GM11168 (cell line): ENCODE data around the gene SRD5A3.

ENCODE experiments used
- in situ Hi-C: fragments of 300-500 bp; cut with MboI; formaldehyde crosslinking; loops from one replicate; pipeline ENCODE4 v1.12.0; 2022; ENCODE audit warnings: low sequenced_read_pairs; ENCODE audit not compliant: unreplicated experiment

The SRD5A3 gene

DNA sequence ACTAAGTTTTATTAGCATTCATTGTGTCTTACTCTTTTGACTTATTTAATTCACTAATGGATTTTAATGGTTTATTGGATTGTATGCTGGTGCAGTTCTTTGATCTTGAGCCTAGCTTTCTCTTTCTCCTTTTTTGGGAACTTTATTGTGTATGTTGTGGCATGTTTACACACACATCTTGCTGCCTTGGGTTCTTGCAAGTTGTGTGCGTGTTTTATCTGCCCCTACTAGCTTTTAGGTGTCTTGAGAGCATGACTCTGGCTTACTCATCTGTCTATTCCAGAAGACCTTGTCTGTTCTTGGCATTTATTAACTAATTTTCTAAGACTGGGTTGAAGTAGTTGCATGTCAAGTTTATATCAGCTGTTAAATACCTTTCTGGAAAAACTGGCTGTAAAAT is 52.4 kb downstream of the SRD5A3 start:
- in situ Hi-C loops: no loop called here

DNA sequence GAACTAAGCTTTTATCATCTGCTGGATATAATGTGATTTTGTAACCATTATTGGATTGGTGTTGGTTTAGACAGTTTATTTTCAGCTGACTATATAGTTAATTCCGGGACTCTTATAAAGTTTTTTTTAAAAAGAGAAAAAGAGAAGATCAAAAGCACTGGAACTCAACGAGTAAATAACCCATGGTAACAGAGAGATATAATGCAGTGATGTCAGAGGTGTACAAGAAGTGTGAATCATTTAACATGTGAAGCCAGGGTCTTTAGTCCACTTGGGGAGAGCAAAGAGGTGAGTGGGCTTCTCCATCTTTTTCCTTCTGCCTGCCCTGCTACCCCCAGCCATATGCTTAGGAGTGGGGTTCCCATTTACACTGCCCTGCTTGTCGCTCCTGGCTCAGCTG is 52.9 kb downstream of the SRD5A3 start:
- in situ Hi-C loops: no loop called here

DNA sequence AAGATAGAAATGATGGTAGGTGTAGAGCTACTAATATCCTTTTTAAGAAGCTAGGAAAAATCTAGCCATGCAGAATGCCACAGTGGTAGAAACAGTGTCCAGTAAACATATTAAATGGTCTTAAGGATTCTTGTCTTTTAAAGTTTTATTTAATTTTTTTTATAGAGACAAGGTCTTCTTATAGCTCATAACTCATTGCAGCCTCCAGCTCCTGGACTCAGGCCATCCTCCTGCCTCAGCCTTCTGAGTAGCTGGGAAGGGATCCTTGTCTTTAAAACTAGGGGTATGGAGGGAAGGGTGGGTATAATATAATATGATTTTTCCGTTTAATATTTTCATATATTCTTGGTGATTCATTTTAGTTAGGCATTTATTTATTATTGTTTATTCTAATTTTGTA is 53.5 kb downstream of the SRD5A3 start:
- in situ Hi-C loops: no loop called here

DNA sequence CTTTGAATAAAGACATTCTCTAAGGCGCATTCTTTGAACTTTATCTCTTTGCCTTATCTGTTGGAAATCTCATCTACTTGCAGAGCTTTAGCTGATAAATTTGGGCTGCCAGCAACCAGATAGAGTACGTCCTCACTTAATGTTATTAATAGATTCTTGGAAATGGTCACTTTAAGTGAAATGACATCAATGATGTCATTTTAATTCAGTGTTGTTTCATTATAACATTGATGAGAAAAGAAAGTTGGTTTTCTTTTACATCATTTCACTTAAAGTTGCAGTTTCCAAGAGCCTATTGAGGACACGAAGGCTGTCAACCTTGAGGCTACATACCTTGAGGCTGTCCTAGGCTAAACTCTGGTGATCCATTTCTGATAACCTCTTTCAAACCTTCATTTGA is 59.0 kb downstream of the SRD5A3 start:
- in situ Hi-C loops: no loop called here

DNA sequence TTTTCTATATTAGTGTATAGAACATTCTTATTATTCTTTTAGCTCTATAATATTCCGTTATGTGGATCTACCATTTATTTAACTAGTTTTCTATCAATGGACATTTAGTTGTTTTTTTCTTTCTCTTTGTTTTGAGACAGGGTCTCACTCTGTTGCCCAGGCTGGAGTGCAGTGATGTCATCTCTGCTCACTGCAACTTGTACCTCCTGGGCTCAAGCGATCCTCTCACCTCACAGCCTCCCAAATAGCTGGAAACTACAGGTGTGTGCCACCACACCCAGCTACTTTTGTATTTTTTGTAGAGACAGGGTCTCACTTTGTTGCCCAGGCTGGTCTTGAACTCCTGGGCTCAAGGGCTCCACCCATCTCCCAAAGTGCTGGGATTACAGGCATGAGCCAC is 60.5 kb downstream of the SRD5A3 start:
- in situ Hi-C loops: no loop called here

DNA sequence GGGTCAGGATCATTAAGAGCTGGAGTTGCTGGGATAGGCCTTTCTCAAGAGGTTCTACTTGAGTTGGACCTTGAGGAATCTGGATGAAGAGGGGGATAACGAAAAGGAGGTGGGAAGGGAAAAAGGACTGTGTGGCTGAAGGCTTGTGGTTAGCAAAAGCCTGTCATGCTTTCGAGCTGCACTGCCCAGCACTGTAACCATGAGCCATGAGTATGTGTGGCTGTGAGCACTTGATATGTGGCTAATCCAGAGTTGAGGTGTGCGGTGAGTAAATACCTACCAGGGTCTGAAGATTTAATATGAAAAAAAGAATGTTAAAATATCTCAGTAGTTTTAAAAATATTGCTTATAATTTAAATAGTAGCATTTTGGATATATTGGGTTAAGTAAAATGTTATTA is 61.1 kb downstream of the SRD5A3 start:
- in situ Hi-C loops: no loop called here

DNA sequence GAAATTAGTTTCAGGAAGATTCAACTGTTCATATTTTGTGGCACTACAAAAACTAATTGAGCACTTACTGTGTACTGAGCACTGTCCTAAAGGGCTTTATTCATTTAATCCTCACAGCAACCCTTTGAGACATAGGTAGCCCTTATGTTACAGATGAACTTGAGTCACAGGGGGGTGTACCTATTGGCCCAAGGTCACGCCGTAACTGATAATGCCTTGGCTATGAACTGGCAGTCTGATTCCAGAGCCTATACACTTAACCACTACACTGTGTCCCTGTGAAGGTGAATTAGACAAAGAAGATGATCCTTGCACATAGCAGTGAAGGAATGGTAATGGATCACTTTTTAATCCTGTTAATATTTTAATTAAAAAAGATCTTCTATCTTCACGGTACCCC is 61.7 kb downstream of the SRD5A3 start:
- in situ Hi-C loops: no loop called here

DNA sequence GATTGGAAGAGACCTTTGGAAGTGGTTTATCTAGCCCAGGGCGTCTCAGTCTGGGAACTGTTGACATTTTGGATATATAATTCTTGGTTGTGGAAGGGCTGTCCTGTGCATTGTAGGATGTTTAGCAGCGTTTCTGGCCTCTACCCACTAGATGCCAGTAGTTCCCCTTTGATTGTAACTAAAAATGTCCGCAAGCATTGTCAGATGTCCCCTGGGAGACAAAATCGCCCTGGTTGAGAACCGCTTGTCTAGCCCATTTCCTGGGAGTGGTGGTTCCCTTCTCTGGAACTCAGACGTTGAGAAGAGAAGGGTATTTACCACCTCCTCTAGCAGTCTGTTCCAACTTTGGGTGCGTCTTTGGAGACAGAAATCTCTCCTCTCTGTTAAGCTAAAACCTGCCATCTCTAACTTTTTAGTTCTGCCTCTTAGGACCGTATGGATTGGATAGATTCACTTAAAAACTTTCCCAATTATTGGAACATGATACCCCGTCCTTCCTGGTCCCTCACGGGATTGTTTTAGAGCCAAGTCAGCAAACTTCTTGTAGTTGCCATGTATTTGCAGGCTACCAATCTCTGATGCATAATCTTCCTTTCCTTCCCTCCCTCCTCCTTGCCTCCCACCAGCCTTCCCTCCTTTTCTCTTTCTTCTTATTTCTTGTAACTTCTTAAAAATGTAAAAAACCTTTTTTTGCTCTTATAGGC is 63.6 kb downstream of the SRD5A3 start:
- in situ Hi-C loops: no loop called here

DNA sequence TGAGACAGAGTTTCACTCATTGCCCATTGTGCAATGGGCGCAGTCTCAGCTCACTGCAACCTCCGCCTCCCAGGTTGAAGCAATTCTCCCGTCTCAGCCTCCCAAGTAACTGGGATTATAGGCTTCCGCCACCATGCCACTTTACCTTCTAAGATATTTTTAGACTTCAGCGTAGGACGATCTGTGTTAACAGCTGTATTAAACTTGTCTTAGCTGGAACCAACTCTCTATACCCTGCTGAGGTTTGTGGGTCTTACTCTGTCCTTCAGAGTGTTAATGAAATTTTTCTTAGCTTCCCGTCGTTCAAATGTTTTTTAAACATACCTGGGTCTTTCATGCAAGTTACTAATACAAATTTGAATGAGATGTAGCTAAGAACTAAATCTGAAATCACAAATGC is 64.4 kb downstream of the SRD5A3 start:
- in situ Hi-C loops: no loop called here

DNA sequence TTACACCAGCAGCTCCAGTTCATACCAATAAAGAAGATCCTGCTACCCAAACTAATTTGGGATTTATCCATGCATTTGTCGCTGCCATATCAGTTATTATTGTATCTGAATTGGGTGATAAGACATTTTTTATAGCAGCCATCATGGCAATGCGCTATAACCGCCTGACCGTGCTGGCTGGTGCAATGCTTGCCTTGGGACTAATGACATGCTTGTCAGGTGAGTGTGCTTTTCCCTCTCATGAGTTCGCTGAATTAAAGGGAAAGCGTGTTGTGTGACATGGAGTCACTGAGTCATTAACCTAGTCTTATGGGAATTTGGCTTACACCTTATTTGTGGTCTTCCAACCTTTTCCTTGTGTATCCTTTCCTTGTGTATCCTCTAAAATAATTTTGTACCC is 65.6 kb downstream of the SRD5A3 start:
- in situ Hi-C loops: no loop called here

DNA sequence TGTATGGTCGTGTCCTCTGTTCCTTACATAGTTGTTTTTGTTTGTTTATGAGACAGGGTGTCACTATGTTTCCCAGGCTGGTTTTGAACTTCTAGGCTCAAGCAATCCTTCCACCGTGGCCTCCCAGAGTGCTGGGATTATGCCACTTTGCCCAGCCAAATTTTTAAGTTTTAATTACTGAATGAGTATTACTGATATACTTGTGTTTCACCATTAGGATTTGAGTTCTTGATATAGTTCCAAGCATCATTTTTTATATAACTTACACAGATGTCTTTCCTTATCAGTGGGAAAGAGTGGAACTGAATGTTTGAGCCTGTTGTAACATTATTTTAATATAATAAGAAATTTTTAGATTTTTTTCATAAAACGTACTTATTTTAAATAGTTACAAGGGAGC is 70.1 kb downstream of the SRD5A3 start:
- in situ Hi-C loops: no loop called here
